ENCODE results near the gene ARF1. TPM values are rescaled to one million over a fixed set of nuclear protein-coding genes. Genes with fewer than 3 reads are reported as not detected.
A peak's percentile ranks its signal among the peaks of the same experiment; 100 is the strongest.

The ARF1 gene
- total and polyA plus RNA-seq, 5 experiments from 2014 or later, result 201 to 385 (median 332) TPM

GRCh38 chr1:228101614-228101993 lies 19.1 kb downstream of the ARF1 start:
- ATAC-seq, result no peak
- H3K4me3 Mint-ChIP-seq, result peak overlapping the region; percentile 24 to 98 (median 78)
- H3K27me3 Mint-ChIP-seq, result peaks cover 0 to 1% (median 0%) of the 10 kb centered on the region in 5 donors
- POLR2A ChIA-PET, result no interaction called here
- DNase-seq, result peak in 1 of 10 donors; percentile 61
- H3K4me1 Mint-ChIP-seq, result peaks cover 10 to 31% (median 30%) of the 10 kb centered on the region in 4 donors
- peaks cover 0 to 41% (median 0%) of the 10 kb centered on the region in 3 donors for H3K36me3 Mint-ChIP-seq
- H3K9me3 Mint-ChIP-seq, result no peaks in the 10 kb centered on the region
- H3K27ac Mint-ChIP-seq, result peak overlapping the region; percentile 63 to 93 (median 90)

- Mint-ChIP-seq H3K27me3 (peaks cover 0 to 1% (median 0%) of the 10 kb centered on the region in 5 donors), H3K4me3 (peak overlapping the region; percentile 65 to 98 (median 80)), H3K36me3 (peaks cover 0 to 43% (median 0%) of the 10 kb centered on the region in 3 donors), H3K27ac (peak overlapping the region in 9 of 10 donors; percentile 25 to 95 (median 88)), H3K9me3 (no peaks in the 10 kb centered on the region), H3K4me1 (peaks cover 10 to 34% (median 32%) of the 10 kb centered on the region in 4 donors)
- peak; percentile 55 to 61 for ATAC-seq
- DNase-seq, result peak; percentile 45 to 79 (median 60)
- POLR2A ChIA-PET, result interaction anchor here (0.5 to 0.7 kb wide), 2 partner anchors 16 to 305 kb away, joined by 3 to 4 read pairs; partner anchors contain the start of gene TRIM11
Observed at GRCh38 chr1:228101994-228102790, 19.7 kb downstream of the ARF1 start.

GRCh38 chr1:228102791-228103620 lies 20.5 kb downstream of the ARF1 start, which contains the start of gene C1orf35:
TSS of gene C1orf35 (minus strand) at chr1:228103325. CDS start at chr1:228103227, 98 bp downstream.
- Mint-ChIP-seq H3K36me3 (peaks cover 0 to 39% (median 0%) of the 10 kb centered on the region in 3 donors), H3K4me1 (peaks cover 10 to 35% (median 33%) of the 10 kb centered on the region in 4 donors), H3K27ac (peak within 1 kb of the TSS; percentile 88 to 98 (median 95)), H3K9me3 (no peaks in the 10 kb centered on the region), H3K4me3 (peak within 1 kb of the TSS; percentile 91 to 98 (median 92)), H3K27me3 (peaks cover 0 to 1% (median 0%) of the 10 kb centered on the region in 5 donors)
- peak; percentile 80 to 81 for ATAC-seq
- peak; percentile 89 to 96 (median 94) for DNase-seq
- POLR2A ChIA-PET, result interaction anchor here (0.8 to 1.1 kb wide), 2 partner anchors 20 to 62 kb away, joined by 4 to 7 read pairs; partner anchors contain the start of genes ARF1 and IBA57

- peaks cover 14 to 45% (median 42%) of the 10 kb centered on the region in 4 donors for H3K4me1 Mint-ChIP-seq
- no peaks in the 10 kb centered on the region for H3K9me3 Mint-ChIP-seq
- peaks cover 0 to 24% (median 0%) of the 10 kb centered on the region in 3 donors for H3K36me3 Mint-ChIP-seq
- H3K4me3 Mint-ChIP-seq, result peak overlapping the region; percentile 46 to 98 (median 86)
- H3K27me3 Mint-ChIP-seq, result peaks cover 0 to 1% (median 0%) of the 10 kb centered on the region in 5 donors
- POLR2A ChIA-PET, result interaction anchor here (1.0 to 2.6 kb wide), 3 partner anchors 16 to 61 kb away, joined by 3 to 11 read pairs (median 7); partner anchors contain the start of genes ARF1 and IBA57
- peak overlapping the region in 8 of 10 donors; percentile 59 to 98 (median 83) for H3K27ac Mint-ChIP-seq
- ATAC-seq (no peak), DNase-seq (no peak)
Observed at GRCh38 chr1:228104526-228105269, 22.2 kb downstream of the ARF1 start.

GRCh38 chr1:228105270-228105995 lies 22.9 kb downstream of the ARF1 start:
- peaks cover 17 to 51% (median 49%) of the 10 kb centered on the region in 4 donors for H3K4me1 Mint-ChIP-seq
- peaks cover 0 to 20% (median 0%) of the 10 kb centered on the region in 3 donors for H3K36me3 Mint-ChIP-seq
- peak overlapping the region in 4 of 10 donors; percentile 15 to 59 (median 28) for H3K27ac Mint-ChIP-seq
- POLR2A ChIA-PET, result interaction anchor here (1.0 to 2.6 kb wide), 3 partner anchors 17 to 60 kb away, joined by 3 to 11 read pairs (median 4); partner anchors contain the start of genes ARF1 and IBA57
- peak overlapping the region in 4 of 10 donors; percentile 20 to 32 (median 27) for H3K4me3 Mint-ChIP-seq
- no peaks in the 10 kb centered on the region for H3K9me3 Mint-ChIP-seq
- peaks cover 0 to 1% (median 0%) of the 10 kb centered on the region in 5 donors for H3K27me3 Mint-ChIP-seq
- ATAC-seq (no peak), DNase-seq (no peak)

GRCh38 chr1:228105996-228106799 lies 23.7 kb downstream of the ARF1 start:
- H3K27me3 Mint-ChIP-seq, result peaks cover 0 to 1% (median 0%) of the 10 kb centered on the region in 5 donors
- no peaks in the 10 kb centered on the region for H3K9me3 Mint-ChIP-seq
- H3K36me3 Mint-ChIP-seq, result peaks cover 0 to 18% (median 0%) of the 10 kb centered on the region in 3 donors
- POLR2A ChIA-PET, result interaction anchor here (0.6 to 2.6 kb wide), 8 partner anchors 14 to 301 kb away, joined by 3 to 11 read pairs (median 4); partner anchors contain the start of genes ARF1, GUK1, IBA57 and TRIM11
- H3K4me3 Mint-ChIP-seq, result peak overlapping the region in 7 of 10 donors; percentile 0 to 43 (median 11)
- peak overlapping the region in 7 of 10 donors; percentile 5 to 84 (median 65) for H3K27ac Mint-ChIP-seq
- no peak for ATAC-seq
- peaks cover 17 to 51% (median 47%) of the 10 kb centered on the region in 4 donors for H3K4me1 Mint-ChIP-seq
- DNase-seq, result no peak

GRCh38 chr1:228106800-228107054 lies 24.2 kb downstream of the ARF1 start:
- Mint-ChIP-seq H3K4me3 (peak overlapping the region in 7 of 10 donors; percentile 0 to 94 (median 22)), H3K36me3 (peaks cover 0 to 13% (median 0%) of the 10 kb centered on the region in 3 donors), H3K27ac (peak overlapping the region in 7 of 10 donors; percentile 20 to 84 (median 65)), H3K4me1 (peaks cover 13 to 46% (median 42%) of the 10 kb centered on the region in 4 donors), H3K27me3 (peaks cover 0 to 1% (median 0%) of the 10 kb centered on the region in 5 donors), H3K9me3 (no peaks in the 10 kb centered on the region)
- POLR2A ChIA-PET, result interaction anchor here (0.6 to 2.6 kb wide), 8 partner anchors 15 to 300 kb away, joined by 3 to 11 read pairs (median 4); partner anchors contain the start of genes ARF1, GUK1, IBA57 and TRIM11
- ATAC-seq, result no peak
- no peak for DNase-seq

- Mint-ChIP-seq H3K4me3 (peak overlapping the region; percentile 88 to 98 (median 94)), H3K27me3 (peaks cover 0 to 1% (median 0%) of the 10 kb centered on the region in 5 donors), H3K27ac (peak overlapping the region; percentile 56 to 99 (median 97)), H3K36me3 (peaks cover 0 to 13% (median 0%) of the 10 kb centered on the region in 3 donors), H3K4me1 (peaks cover 13 to 44% (median 40%) of the 10 kb centered on the region in 4 donors), H3K9me3 (no peaks in the 10 kb centered on the region)
- ATAC-seq, result no peak
- POLR2A ChIA-PET, result interaction anchor here (0.8 to 2.6 kb wide), 5 partner anchors 23 to 58 kb away, joined by 3 to 11 read pairs (median 4); partner anchors contain the start of genes ARF1, GUK1 and IBA57
- no peak for DNase-seq
Observed at GRCh38 chr1:228107636-228108035, 25.1 kb downstream of the ARF1 start.

GRCh38 chr1:228108055-228108690 lies 25.7 kb downstream of the ARF1 start:
- peaks cover 0 to 1% (median 0%) of the 10 kb centered on the region in 5 donors for H3K27me3 Mint-ChIP-seq
- ATAC-seq (no peak), DNase-seq (no peak)
- POLR2A ChIA-PET, result interaction anchor here (0.6 to 2.8 kb wide), 9 partner anchors 8 to 1630 kb away, joined by 3 to 30 read pairs (median 4); partner anchors contain the start of genes ARF1, GUK1 and IBA57
- peak overlapping the region; percentile 79 to 99 (median 97) for H3K27ac Mint-ChIP-seq
- peaks cover 0 to 13% (median 0%) of the 10 kb centered on the region in 3 donors for H3K36me3 Mint-ChIP-seq
- H3K9me3 Mint-ChIP-seq, result no peaks in the 10 kb centered on the region
- H3K4me3 Mint-ChIP-seq, result peak overlapping the region; percentile 88 to 98 (median 94)
- H3K4me1 Mint-ChIP-seq, result peaks cover 13 to 42% (median 38%) of the 10 kb centered on the region in 4 donors
